GM21576 (cell line): ENCODE data around the gene CASP8AP2.
"Not testable (repeated sequence)": the region's sequence is repeated elsewhere in the genome, so short reads cannot be mapped to it uniquely, and the experiment has no call there.

Experiments
- ATAC-seq: cut with Tn5 transposase; IDR thresholded peaks from one replicate; pipeline ENCODE4 v1.9.1; 2021; ENCODE audit warnings: mild to moderate bottlenecking, moderate library complexity; ENCODE audit not compliant: unreplicated experiment

Gene CASP8AP2

GRCh38 chr6:89829472-89830169, at the start of gene CASP8AP2:
Gene CASP8AP2 (plus strand): TSS chr6:89829880.
- peak; percentile 97 for ATAC-seq

GRCh38 chr6:89781070-89782034, 48.3 kb upstream of the CASP8AP2 start:
- no peak for ATAC-seq

- ATAC-seq, result no peak
Measured at GRCh38 chr6:89782222-89782621, 47.5 kb upstream of the CASP8AP2 start.

GRCh38 chr6:89783293-89783692, 46.4 kb upstream of the CASP8AP2 start:
- not testable (repeated sequence) for ATAC-seq

- no peak for ATAC-seq
Measured at GRCh38 chr6:89784838-89785237, 44.8 kb upstream of the CASP8AP2 start.

- ATAC-seq, result no peak
Measured at GRCh38 chr6:89786970-89787369, 42.7 kb upstream of the CASP8AP2 start.

- ATAC-seq, result no peak
Measured at GRCh38 chr6:89787660-89788328, 41.9 kb upstream of the CASP8AP2 start.

- ATAC-seq, result no peak
Measured at GRCh38 chr6:89789980-89790379, 39.7 kb upstream of the CASP8AP2 start.

GRCh38 chr6:89790403-89790802, 39.3 kb upstream of the CASP8AP2 start:
- ATAC-seq, result no peak

GRCh38 chr6:89792881-89793280, 36.8 kb upstream of the CASP8AP2 start:
- peak; percentile 70 for ATAC-seq

GRCh38 chr6:89793586-89793985, 36.1 kb upstream of the CASP8AP2 start:
- ATAC-seq, result no peak

- ATAC-seq, result no peak
Measured at GRCh38 chr6:89794324-89794723, 35.4 kb upstream of the CASP8AP2 start.

GRCh38 chr6:89797317-89797716, 32.4 kb upstream of the CASP8AP2 start:
- no peak for ATAC-seq

GRCh38 chr6:89799096-89799495, 30.6 kb upstream of the CASP8AP2 start:
- ATAC-seq, result no peak

GRCh38 chr6:89799756-89800155, 29.9 kb upstream of the CASP8AP2 start:
- no peak for ATAC-seq

- ATAC-seq, result no peak
Measured at GRCh38 chr6:89803271-89803670, 26.4 kb upstream of the CASP8AP2 start.

GRCh38 chr6:89805814-89806371, 23.8 kb upstream of the CASP8AP2 start:
- ATAC-seq, result no peak

GRCh38 chr6:89807581-89807980, 22.1 kb upstream of the CASP8AP2 start:
- no peak for ATAC-seq

GRCh38 chr6:89813422-89813821, 16.3 kb upstream of the CASP8AP2 start:
- ATAC-seq, result not testable (repeated sequence)

- ATAC-seq, result no peak
Measured at GRCh38 chr6:89817481-89817880, 12.2 kb upstream of the CASP8AP2 start.

GRCh38 chr6:89818977-89819335, 10.7 kb upstream of the CASP8AP2 start:
- peak; percentile 14 for ATAC-seq
